Left colon (tissue), 2 donors: ENCODE data around the gene NXPE3. TPM values are rescaled to one million over a fixed set of nuclear protein-coding genes. Genes with fewer than 3 reads are reported as not detected.
A peak's percentile ranks its signal among the peaks of the same experiment; 100 is the strongest.

ENCODE experiments used
- ATAC-seq: fragments of 200-7000 bp; cut with Tn5 transposase; one replicate; pipeline ENCODE4 v1.9.1; 2020; ENCODE audit warnings: mild to moderate bottlenecking, moderate library complexity
- DNase-seq, 2 donors: peaks; one replicate each; pipeline ENCODE4 v3.0.0-alpha.2; 2020
- intact Hi-C, 2 donors: fragments of 100-400 bp; cut with DNase I in 1 of 2; cut with micrococcal nuclease in 1 of 2; formaldehyde crosslinking; loops; one replicate each; pipeline versions ENCODE4 v1.11.2 to v1.14.0; 2022; cut with DNase I, micrococcal nuclease
- total RNA-seq, 2 donors: library from RNA; stranded (reverse); fragmentation: NEBNext Ultra II Directional; extraction: Animal tissue kit (Norgen Biotek cat#: 25700); gene quantifications; one replicate each; pipeline ENCODE4 v1.2.1, GENCODE V29; 2021
- donor health status: DM: no; HTN: no; CAD: no.
- donor health status: DM: yes; HTN: yes; CAD: no.

NXPE3 gene
- total RNA-seq, 2 donors from 2014 or later, result 2.7 to 5.4 TPM

DNA sequence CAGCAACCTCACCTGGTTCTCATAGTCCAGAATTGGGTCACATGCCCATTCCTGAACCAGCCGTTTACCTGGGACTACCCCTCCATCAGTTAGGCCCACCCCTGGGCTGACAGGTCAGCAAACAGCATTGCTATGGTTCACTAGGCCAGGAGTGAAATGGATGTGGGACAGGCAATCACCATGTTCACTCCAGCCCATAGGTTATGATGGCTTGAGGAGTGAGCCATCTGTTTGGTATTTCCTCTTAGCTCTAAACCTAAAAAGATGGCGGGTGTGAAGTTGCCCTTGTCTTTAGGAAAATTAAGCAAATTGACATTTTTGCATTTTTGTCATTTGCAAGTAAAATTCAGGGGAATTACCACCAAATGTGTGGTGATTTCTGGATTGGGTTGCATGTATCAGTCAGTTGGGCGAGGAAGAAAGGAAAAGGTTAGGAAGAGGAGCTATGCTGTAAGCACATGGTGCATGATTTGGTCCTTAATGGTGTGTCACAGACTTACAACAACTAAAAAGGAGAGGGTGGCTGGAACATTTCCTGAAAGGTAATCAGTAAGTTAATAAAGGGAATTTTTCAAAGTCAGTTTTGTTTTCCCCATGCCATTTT, 17.2 kb downstream of the NXPE3 start:
- intact Hi-C loops, result no loop called here
- no peak for DNase-seq
- ATAC-seq, result no peak

DNA sequence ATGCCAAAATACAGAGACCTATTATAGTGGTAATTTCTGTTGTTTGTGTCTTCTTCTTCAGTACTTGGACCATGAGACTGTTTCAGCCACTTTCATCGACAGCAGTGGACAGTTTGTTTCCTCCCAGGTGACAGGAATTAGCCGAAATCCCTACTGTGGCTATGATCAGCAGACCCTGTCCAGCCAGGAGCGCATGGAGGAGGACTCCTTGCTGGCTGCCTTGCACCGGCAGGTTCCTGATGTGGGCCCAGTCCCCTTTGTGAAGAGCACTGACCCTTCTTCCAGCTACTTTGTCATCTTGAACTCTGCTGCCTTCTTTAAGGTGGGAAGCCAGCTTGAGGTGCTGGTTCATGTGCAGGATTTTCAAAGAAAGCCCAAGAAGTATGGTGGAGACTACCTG, 22.2 kb downstream of the NXPE3 start:
- no peak for ATAC-seq
- intact Hi-C loops, result loop anchor here (10.0 kb wide), 2 partner anchors 424 to 734 kb away; no protein-coding TSS in a partner anchor
- no peak for DNase-seq

- no peak for DNase-seq
- intact Hi-C loops, result loop anchor here (10.0 kb wide), 2 partner anchors 423 to 733 kb away; no protein-coding TSS in a partner anchor
- ATAC-seq, result no peak
Observed at GRCh38 chr3:101802179-101802578, 23.2 kb downstream of the NXPE3 start.

DNA sequence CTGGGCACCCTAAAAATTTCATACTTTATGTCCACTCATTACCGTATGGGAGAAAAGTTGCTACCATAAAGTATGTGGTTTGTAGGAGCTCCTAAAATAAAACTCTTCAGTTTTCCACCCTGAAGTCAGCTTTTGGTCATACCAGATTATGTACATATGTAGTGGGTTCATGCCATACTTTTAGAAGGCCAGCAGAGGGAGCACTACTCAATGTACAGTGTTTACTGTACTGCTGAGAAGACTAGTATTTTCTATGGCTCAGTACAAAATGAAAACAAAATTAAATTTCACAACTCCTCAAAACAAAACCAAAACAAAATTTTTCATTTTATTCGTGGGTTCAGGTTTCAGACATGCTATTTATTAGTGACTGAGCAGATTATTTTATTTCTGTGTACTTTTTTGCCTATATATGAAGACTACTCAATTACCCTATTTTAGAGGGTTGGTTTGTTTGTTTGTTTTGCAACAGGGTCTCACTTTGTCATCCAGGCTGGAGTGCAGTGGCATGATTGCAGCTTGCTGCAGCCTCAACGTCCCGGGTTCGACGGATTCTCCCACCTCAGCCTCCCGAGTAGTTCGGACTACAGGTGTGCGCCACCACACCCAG, 24.3 kb downstream of the NXPE3 start:
- DNase-seq (peak in 1 of 2 donors; percentile 26), ATAC-seq (peak; percentile 96)
- intact Hi-C loops, result loop anchor here (10.0 kb wide), 2 partner anchors 422 to 732 kb away; no protein-coding TSS in a partner anchor

DNA sequence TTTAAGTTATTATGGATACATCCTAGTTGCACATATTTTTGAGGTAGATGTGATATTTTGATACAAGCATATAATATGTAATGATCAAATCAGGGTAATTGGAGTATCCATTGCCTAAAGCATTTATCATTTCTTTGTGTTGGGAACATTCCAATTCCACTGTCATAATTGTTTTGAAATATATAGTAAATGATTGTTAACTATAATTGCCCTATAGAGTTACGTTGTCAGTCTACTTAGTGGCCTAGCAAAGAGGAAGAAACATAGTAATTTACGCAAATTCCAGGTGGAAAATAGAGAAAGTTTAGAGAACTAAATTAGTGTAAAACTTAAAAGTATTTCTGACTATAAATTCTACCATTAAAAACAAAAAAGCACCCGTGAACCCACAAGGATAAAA, 24.9 kb downstream of the NXPE3 start:
- ATAC-seq, result peak; percentile 75
- intact Hi-C loops, result loop anchor here (10.0 kb wide), 2 partner anchors 421 to 731 kb away; no protein-coding TSS in a partner anchor
- DNase-seq, result no peak

DNA sequence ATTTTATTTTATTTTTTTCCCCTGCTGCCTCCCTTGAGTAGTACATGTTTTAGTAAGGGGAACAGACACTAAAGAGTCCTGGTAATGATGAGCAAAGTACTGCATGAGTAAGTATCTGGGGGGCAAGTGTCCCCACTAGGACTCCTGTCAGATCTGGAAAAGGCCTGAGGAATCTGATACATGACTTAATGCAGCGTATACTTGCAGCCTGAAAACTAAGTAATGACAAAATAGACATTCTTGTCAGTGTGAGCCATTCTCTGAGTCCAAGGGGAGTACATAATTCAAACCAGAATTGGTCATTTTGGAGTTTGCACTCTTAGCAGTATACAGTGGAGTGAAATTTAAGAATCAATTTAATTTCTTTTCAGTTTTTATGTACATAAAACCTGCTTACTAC, 27.5 kb downstream of the NXPE3 start:
- ATAC-seq, result no peak
- DNase-seq, result no peak
- intact Hi-C loops, result loop anchor here (10.0 kb wide), 2 partner anchors 418 to 728 kb away; no protein-coding TSS in a partner anchor

GRCh38 chr3:101807888-101808287, 28.9 kb downstream of the NXPE3 start:
- intact Hi-C loops, result loop anchor here (2.0 to 10.0 kb wide), 3 partner anchors 417 to 727 kb away; no protein-coding TSS in a partner anchor
- ATAC-seq (no peak), DNase-seq (no peak)

GRCh38 chr3:101809178-101810021, 30.4 kb downstream of the NXPE3 start:
- DNase-seq, result peak in 1 of 2 donors; percentile 31
- intact Hi-C loops, result loop anchor here (2.0 to 10.0 kb wide), 5 partner anchors 43 to 725 kb away; no protein-coding TSS in a partner anchor
- peak; percentile 69 for ATAC-seq

GRCh38 chr3:101810022-101810418, 31.0 kb downstream of the NXPE3 start:
- ATAC-seq (no peak), DNase-seq (no peak)
- intact Hi-C loops, result loop anchor here in 1 of 2 donors (5.0 to 10.0 kb wide), 2 partner anchors 42 to 275 kb away; no protein-coding TSS in a partner anchor

DNA sequence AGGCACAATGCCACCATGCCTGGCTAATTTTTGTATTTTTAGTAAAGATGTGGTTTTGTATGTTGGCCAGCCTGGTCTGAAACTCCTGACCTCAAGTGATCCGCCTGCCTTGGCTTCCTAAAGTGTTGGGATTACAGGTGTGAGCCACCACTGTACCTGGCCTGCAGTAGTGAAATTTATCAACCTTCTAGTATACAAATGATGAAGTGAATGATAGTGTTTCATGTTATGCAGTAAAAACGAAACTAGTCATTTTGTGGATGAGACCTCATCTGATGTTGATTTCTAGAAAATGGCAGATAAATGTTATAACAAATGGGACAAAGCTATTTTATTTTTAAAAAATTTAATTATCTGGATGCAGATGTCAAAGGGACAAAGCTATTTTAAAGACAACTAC, 32.9 kb downstream of the NXPE3 start:
- intact Hi-C loops, result loop anchor here in 1 of 2 donors (5.0 to 10.0 kb wide), 2 partner anchors 40 to 273 kb away; no protein-coding TSS in a partner anchor
- no peak for DNase-seq
- no peak for ATAC-seq

DNA sequence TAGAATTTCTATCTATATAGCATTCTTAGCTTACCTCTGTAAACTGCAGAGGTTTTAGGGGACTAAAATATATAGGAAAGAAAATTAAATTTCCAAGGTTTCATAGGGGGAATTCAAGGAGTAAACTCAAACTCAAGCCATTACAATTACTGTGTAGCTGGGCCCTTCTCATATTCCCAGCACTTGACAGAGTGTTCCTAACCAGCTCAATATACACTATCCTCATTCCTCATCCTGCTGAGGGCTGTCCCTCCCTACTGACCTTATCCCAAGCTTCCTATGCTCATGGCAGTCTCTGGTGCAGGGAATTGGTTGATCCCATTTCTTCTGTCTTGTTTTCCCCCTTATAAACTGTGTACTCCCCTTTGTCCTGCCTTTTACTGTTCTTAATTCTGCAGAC, 33.9 kb downstream of the NXPE3 start:
- intact Hi-C loops, result loop anchor here in 1 of 2 donors (5.0 to 10.0 kb wide), 2 partner anchors 39 to 272 kb away; no protein-coding TSS in a partner anchor
- DNase-seq (no peak), ATAC-seq (no peak)

DNA sequence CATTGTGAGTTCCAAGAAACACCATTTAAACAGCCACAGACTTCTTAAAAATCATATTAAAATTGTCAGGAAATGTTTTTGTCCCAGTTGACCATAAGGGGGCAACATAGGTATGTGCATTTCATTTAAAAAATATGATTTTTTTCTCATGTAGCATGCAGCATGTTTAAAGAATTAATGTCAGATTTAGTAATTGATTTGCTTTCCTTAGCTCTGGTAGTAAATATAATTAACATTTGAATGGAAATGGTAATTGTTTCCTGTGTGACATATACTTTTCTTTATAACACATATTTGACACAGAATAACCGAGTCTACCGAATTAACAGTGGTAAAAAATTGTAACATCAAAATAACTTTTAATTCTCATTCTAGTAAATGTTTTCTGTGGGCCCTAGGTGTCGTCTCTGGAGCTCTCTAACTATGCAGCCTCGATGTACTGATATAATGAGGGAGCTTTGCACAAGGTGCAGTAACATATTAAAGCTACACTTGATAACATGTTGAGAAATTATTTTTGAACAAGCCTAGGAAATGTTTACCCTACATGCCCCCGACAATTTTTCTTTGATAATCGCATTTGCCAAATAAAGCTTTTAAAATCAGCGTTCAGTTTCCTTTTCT, 34.9 kb downstream of the NXPE3 start:
- no peak for DNase-seq
- ATAC-seq, result peak; percentile 58
- intact Hi-C loops, result loop anchor here in 1 of 2 donors (5.0 to 10.0 kb wide), 2 partner anchors 38 to 271 kb away; no protein-coding TSS in a partner anchor

DNA sequence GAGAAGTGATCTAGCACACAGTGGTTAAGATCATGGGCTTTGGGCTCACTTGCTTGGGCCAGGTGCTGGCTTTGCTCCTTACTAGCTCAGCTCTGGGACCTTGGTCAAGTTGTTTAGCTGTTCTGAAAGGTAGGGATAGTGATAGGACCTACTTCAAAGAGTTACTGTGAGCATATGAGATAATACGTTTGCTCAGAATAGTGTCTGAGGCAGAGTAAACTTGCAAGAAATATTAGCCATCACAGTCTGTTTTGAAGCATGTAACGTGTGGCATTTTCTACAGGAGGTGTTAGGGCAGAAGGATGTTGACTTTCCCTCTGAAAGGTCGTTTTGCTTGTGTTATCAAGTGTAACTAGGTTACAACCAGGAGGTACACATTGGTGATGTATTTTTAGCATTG, 35.8 kb downstream of the NXPE3 start:
- ATAC-seq (peak; percentile 41), DNase-seq (no peak)
- intact Hi-C loops, result loop anchor here in 1 of 2 donors (5.0 to 10.0 kb wide), 2 partner anchors 37 to 270 kb away; no protein-coding TSS in a partner anchor

GRCh38 chr3:101816215-101817149, 37.5 kb downstream of the NXPE3 start:
- intact Hi-C loops, result loop anchor here in 1 of 2 donors (10.0 kb wide), 1 partner anchor 268 kb away; no protein-coding TSS in a partner anchor
- no peak for ATAC-seq

GRCh38 chr3:101817992-101818391, 39.0 kb downstream of the NXPE3 start:
- intact Hi-C loops, result loop anchor here in 1 of 2 donors (10.0 kb wide), 1 partner anchor 267 kb away; no protein-coding TSS in a partner anchor

More at GRCh38 chr3:101816215-101817149, 37.5 kb downstream of the NXPE3 start:
- DNase-seq, result no peak

DNA sequence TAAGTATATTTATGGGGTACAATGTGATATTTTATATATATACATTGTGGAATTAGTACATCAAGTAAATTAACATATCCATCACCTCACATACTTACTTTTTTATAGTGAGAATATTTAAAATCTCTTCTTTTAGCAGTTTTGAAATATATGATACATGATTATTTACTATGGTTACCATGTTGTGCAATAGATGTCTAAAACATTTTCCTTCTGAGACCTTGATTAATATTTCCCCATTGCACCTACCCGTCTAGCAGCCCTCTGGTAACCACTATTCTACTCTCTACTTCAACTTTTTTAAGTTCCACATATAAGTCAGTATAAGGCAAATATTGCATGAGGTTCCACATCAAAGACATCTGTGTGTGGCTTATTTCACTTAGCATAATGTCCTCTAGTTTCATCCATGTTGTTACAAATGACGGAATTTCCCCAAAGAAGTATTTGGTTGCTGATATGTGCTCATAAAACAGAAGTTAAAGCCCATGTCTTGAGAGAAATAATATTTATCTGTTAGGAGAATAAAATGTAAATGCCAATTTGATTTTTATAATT, 40.7 kb downstream of the NXPE3 start:
- no peak for ATAC-seq
- intact Hi-C loops, result loop anchor here in 1 of 2 donors (10.0 kb wide), 1 partner anchor 265 kb away; no protein-coding TSS in a partner anchor

More at GRCh38 chr3:101817992-101818391, 39.0 kb downstream of the NXPE3 start:
- DNase-seq, result no peak
- ATAC-seq, result no peak

DNA sequence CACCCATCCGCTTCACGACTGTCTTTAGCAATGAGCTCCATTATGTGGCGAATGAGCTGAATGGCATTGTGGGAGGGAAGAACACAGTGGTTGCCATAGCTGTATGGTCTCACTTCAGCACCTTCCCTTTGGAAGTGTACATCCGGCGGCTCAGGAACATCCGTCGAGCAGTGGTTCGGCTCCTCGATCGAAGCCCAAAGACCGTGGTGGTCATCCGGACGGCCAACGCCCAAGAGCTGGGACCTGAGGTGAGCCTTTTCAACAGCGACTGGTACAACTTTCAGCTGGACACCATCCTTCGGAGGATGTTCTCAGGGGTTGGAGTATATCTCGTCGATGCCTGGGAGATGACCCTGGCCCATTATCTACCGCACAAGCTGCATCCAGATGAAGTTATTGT, 42.5 kb downstream of the NXPE3 start:
- intact Hi-C loops, result no loop called here
- DNase-seq (no peak), ATAC-seq (no peak)

More for the DNA sequence above, 40.7 kb downstream of the NXPE3 start:
- no peak for DNase-seq
